Activated T-helper 1 cell treated with Interleukin-2 at 50 U/mL for 16 hours (primary cell): ENCODE data around the gene RNF114.
"Not testable (repeated sequence)": the region's sequence is repeated elsewhere in the genome, so short reads cannot be mapped to it uniquely, and the experiment has no call there.

Experiments used
- DNase-seq: peaks from one replicate; pipeline ENCODE4 v3.0.0-alpha.2; 2020; ENCODE audit warnings: low read depth

Gene RNF114, protein sequence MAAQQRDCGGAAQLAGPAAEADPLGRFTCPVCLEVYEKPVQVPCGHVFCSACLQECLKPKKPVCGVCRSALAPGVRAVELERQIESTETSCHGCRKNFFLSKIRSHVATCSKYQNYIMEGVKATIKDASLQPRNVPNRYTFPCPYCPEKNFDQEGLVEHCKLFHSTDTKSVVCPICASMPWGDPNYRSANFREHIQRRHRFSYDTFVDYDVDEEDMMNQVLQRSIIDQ

DNA sequence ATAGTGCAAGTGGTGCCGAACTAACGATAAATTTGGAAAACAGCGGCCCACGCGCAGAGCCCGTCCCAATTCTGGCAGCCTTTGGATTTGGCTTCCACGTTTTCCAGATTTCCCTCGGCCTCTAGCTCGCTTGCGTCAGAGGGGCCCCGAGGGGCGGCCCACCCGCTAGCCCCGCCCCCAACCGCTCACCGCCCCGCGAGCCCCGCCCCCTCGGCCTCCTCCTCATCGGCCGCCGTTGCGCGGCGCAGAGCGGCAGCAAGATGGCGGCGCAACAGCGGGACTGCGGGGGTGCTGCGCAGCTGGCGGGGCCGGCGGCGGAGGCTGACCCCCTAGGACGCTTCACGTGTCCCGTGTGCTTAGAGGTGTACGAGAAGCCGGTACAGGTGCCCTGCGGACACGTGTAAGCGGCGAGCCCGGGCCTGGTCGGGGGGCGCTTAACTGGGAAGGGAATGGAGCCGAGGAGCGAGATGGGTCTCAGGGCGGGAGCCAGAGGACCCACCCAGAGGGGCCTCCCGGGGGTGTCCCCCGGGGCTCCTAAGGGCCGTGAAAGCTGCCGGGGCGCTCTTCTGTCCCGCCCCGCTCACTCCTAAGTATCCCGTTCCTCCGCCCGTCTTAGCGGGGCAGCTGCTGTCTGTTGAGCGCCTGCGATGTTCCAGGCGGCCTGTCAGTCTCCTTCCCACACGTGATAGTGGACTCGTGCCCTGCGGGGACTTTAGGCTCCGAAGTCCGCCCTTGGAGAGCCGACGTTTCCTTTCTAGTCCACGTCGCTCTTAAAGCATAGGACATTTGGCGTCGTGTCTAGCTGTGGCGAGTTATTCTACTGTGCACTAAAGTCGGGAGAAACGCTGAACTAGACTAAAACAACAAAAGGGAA is at the start of gene RNF114:
RNF114 (plus strand) TSS at position 245 of the 874 bp plus-strand sequence; CDS start at position 261, 16 bp downstream.
- peak; percentile 88 for DNase-seq

DNA sequence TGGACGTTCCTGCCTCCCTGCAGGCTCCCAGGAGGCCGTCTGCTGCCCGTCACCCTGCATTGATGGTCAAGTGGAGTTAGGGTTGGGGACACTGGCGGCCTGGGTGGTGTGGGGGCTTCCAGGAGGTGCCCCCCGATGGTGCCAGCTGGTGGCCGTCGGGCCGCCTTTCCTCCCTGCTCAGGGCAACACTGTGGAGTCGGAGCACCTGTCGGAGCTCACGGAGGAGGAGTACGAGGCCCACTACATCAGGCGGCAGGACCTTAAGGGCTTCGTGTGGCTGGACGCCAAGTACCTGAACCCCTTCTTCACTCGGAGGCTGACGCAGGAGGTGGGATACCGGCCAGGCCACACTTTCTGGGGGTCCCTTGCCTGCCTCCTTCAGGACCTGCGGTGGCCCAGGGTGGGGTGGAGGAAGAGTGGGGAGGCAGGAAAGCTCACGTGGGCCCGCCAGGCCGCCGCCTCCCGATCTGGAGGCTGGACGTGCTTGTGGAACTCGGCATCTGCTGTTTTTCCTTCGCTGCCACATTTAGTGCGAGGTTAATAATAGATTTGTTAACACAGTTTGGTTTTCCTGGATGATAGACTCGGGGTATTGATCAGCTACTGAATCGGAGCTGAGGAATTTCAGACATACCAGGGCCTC is 49.5 kb upstream of the RNF114 start:
- no peak for DNase-seq

DNA sequence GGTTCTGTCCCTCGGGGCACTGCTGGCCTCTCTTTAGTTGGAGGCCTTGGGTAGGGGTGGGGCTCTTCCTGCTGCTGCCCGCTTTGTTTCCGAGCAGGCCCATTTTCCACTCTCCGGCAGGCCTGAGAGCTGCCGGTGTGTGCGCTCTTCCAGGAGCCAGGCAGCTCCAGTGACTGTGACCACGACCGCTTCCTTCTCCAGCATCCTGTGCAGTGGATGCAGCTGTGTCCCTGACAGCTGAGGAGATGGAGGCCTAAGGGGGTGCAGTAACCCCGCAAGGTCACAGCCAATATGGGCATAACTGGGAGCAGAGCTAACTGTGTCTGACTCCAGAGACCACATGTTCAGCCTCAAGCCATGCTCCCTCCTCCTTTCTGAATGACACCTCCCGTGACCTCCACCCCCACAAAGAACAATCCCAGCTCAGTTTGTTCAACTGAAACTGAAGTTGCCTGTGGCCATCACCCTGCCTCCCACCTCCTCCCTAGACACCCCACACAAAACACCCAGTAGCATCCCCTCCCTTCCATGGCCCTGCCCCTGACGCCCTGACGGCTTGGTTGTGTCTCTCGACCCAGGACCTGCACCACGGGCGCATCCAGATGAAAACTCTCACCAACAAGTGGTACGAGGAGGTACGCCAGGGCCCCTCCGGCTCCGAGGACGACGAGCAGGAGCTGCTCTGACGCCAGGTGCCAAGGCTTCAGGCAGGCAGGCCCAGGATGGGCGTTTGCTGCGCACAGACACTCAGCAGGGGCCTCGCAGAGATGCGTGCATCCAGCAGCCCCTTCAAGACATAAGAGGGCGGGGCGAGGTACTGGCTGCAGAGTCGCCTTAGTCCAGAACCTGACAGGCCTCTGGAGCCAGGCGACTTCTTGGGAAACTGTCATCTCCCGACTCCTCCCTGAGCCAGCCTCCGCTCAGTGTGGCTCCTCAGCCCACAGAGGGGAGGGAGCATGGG is 48.7 kb upstream of the RNF114 start:
- no peak for DNase-seq

- peak; percentile 29 for DNase-seq
Measured at GRCh38 chr20:49888212-49889000, 47.8 kb upstream of the RNF114 start.

GRCh38 chr20:49889001-49889934 is 46.9 kb upstream of the RNF114 start:
- no peak for DNase-seq

DNA sequence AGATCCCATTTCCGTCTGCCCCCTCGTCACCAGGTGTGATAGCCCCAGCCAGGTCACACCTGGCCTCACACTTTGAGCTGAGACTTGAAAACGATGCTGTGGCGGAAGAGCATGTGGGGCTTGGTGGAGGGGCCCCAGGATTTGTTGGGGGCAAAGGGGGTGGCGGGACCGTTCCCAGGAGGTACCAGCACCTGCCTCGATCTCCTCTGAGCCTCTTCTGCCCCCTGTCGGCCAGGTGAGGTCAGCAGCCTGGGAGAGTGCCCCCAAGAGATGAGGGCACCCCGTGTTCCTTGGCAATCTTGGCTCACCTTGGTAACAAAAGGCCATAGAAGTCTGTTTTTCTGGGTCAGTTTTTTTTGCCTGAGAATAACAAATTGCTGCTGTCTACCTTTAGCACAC is 46.3 kb upstream of the RNF114 start:
- no peak for DNase-seq

DNA sequence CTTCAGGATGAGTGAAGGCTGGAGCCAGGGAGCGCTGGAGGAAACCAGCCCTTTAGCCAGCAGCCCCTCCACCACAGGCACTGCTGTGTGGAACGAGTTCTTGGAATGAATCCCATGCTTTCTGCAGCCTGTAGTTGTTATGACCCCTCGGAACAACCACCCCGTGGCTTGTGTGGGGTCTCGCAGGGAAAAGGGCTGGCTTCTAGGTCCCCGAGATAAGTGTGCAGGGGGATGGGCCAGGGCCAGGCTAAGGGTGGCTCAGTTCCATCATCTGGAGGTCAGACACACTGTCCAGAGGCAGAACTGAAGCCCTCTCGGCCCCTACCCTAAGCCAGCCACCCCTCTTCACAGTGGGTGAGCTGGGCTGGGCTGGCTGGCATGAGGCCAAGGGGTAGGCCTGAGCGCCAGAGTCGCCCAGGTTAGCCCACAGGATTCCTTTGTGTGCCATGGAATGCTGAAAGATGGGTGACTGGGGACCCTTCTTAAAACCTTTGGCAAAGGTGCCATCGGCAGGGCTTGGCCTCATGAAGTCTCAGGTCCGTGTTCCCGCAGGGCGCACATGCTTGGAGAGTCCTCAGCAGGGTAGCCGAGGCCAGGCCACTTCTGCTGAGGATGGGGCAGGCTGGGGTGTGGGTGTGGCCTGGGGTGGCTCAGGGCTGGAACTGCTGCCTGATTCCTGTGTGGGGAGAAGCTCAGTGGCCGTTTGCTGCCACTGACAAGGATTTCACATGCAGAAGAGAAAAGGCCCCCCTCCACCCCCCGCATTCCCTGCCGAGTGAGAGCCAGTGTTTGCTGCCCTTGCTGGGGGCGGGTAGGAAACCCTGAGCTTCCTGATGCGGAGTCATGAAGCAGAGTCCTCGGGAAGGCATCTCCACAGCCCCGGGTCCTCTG is 45.5 kb upstream of the RNF114 start:
- DNase-seq = no peak

DNA sequence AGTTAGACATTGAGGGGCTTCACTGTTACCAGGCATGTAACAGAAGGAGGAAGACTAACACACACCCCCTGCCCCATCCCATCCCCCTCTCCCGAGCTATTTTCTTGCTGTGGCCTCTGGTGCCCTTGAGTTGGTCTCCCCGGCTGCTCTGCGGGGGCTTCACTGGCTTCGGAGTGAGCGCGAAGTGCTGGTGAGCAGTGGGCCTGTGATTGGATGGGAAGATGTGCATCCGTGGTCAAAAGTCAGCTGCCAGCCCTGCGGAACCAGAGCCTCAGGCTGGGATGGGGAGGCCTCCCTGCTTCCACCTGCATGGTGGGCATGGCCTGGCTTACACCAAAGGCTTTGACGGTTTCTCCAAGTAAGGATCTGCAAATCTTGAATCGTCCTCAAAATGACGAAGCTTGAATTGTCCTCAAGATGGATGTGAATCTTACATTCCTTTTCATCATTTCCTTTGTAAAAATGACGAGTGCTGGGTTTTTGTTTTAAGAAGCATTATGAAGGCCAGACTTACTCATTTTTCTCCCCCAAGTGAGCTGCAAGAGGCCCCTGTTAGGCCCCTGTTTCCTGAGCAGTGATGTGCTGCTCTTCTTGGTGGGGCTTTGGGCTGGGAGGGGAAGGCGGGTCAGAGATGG is 44.6 kb upstream of the RNF114 start:
- no peak for DNase-seq

GRCh38 chr20:49892260-49892659 is 43.9 kb upstream of the RNF114 start:
- no peak for DNase-seq

GRCh38 chr20:49892817-49893216 is 43.4 kb upstream of the RNF114 start:
- DNase-seq = no peak

DNA sequence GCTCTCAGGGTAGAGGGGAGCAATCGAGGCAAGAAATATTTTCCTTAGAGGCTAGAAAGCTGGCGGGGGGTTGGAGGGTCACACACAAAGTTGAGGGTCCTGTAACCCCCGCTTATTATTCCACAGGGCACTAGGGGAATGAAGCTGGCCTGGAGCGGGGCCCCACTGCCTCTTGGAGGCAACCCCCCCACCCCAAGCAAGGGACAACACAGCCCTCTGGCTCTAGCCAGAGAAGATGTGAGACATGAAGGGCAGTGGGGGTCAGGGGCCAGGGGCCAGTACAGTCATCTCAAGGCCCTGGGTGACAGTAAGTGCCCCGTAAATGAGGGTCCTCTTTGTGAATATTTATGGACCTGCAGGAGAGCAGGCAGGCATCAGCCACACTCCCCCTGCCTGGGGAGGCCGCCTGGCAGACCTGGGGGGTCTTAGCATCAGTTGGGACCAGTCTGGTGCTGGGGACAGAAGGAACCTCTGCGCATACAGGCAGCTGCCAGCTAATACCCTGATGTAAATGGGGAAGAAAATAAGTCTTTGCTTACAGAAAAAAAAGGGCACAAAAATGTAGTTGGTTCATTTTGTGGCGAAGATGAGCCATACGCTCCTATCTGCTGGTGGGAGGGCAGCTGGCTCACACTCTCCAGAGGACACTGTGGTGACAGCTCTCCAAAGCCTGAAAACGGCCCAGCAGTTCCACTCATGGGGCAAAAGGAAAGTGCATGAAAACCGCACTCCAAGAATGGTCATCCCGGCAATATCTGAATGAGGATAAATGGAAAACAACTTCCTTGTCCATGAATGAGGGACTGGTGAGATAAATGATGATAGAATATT is 42.7 kb upstream of the RNF114 start:
- no peak for DNase-seq

DNA sequence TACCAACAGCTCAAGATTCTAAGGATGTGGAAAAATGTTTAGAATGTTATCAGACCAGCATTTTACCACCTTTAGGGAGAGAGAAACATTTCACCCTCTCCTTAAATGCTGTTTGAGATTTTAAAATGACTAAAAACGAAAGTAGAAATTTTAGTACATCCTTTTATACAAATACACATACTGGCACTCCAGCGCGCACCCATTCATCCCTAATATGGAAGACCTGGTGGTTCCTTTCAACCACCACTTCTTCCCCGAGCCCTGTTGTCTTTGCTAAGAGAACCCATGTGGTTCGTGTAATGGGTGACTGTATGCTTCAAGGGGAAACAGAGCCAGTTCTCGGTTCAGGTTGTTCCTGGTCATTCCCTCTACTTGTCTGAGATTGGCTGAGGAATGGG is 42.1 kb upstream of the RNF114 start:
- DNase-seq = no peak

GRCh38 chr20:49895474-49896093 is 40.6 kb upstream of the RNF114 start:
- not testable (repeated sequence) for DNase-seq

DNA sequence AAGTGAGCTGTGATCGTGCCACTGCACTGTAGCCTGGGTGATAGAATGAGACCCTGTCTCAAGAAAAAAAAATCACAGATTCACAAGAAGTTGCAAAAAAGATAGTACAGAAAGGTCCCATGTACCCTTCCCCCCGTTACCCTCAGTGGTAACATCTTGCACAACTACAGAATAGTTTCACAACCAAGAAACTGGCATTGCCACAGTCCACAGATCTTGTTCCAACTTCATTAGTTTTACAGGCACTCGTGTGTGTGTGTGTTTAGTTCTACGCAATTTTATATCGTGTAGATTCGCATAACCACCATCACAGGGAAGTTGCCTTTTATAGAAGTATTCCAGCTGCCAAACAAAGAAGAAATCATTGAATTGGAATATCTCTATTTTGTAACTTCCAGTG is 40.0 kb upstream of the RNF114 start:
- DNase-seq = no peak

GRCh38 chr20:49899541-49900383 is 36.4 kb upstream of the RNF114 start:
- no peak for DNase-seq

- DNase-seq = no peak
Measured at GRCh38 chr20:49901588-49901987, 34.6 kb upstream of the RNF114 start.
